HepG2 (cell line): Measurements from ENCODE around the gene ZCCHC3. TPM values are rescaled to one million over a fixed set of nuclear protein-coding genes. Genes with fewer than 3 reads are reported as not detected.

Source experiments
- ARNTL ChIP-seq: sonication (generic); formaldehyde crosslinking; IDR thresholded peaks from 2 replicates; pipeline ENCODE4 v1.4.0; 2020; ENCODE audit warnings: mild to moderate bottlenecking, missing genetic modification reagents
- BORCS8-MEF2B ChIP-seq: sonication (generic); formaldehyde crosslinking; IDR thresholded peaks from 2 replicates; pipeline ENCODE4 v1.8.0; 2022; ENCODE audit warnings: mild to moderate bottlenecking, missing genetic modification reagents
- CBX1 ChIP-seq: IDR thresholded peaks from one replicate; pipeline ENCODE4 v1.6.1; 2016; ENCODE audit warnings: antibody characterized with exemption, low read depth
- CTCF ChIP-seq: sonication (generic); formaldehyde crosslinking; IDR thresholded peaks from 2 replicates; pipeline ENCODE4 v1.5.0; 2020; ENCODE audit warnings: mild to moderate bottlenecking, missing genetic modification reagents, moderate library complexity
- DR1 ChIP-seq: sonication (generic); formaldehyde crosslinking; IDR thresholded peaks from 2 replicates; pipeline ENCODE4 v1.8.0; 2021; ENCODE audit warnings: mild to moderate bottlenecking, missing genetic modification reagents, inconsistent platforms
- ELF4 ChIP-seq: sonication (generic); formaldehyde crosslinking; IDR thresholded peaks from 2 replicates; pipeline ENCODE4 v1.5.0; 2020; ENCODE audit warnings: missing genetic modification reagents, mild to moderate bottlenecking, moderate library complexity, borderline replicate concordance
- HNF1B ChIP-seq: sonication (generic); formaldehyde crosslinking; IDR thresholded peaks from 2 replicates; pipeline ENCODE4 v1.5.1; 2020; ENCODE audit warnings: mild to moderate bottlenecking, moderate library complexity, missing genetic modification reagents
- HNF4A ChIP-seq: sonication (generic); formaldehyde crosslinking; IDR thresholded peaks from 2 replicates; pipeline ENCODE4 v1.4.0; 2020; ENCODE audit warnings: missing genetic modification reagents
- MAFK ChIP-seq, 2 experiments: IDR thresholded peaks in 1 of 2; conservative IDR thresholded peaks in 1 of 2; 2 replicates each; pipeline ENCODE4 v1.6.1; 2011; ENCODE audit warnings: improper control_type of control experiment in 2 of 2, low read length in 2 of 2
- NFYB ChIP-seq: sonication (generic); formaldehyde crosslinking; IDR thresholded peaks from 2 replicates; pipeline ENCODE4 v1.4.0; 2020; ENCODE audit warnings: missing genetic modification reagents
- PHF20 ChIP-seq: sonication (generic); formaldehyde crosslinking; IDR thresholded peaks from 2 replicates; pipeline ENCODE4 v1.5.0; 2020; ENCODE audit warnings: mild to moderate bottlenecking, missing genetic modification reagents
- RAD51 ChIP-seq: fragments of 450-650 bp; IDR thresholded peaks from 2 replicates; pipeline ENCODE4 v1.6.1; 2016; ENCODE audit warnings: borderline replicate concordance
- TCF7 ChIP-seq: sonication (generic); IDR thresholded peaks from 2 replicates; pipeline ENCODE4 v1.6.1; 2016; ENCODE audit warnings: antibody characterized with exemption, low read depth
- TP53 ChIP-seq: sonication (generic); formaldehyde crosslinking; conservative IDR thresholded peaks from 2 replicates; pipeline ENCODE4 v1.4.0; 2020; ENCODE audit warnings: missing genetic modification reagents
- ZBTB40 ChIP-seq, 2 experiments: fragments of 450-650 bp in 1 of 2; sonication (generic) in 1 of 2; formaldehyde crosslinking in 1 of 2; IDR thresholded peaks; 2 replicates each; pipeline versions ENCODE4 v1.6.1 to v1.8.0; 2016 to 2022; ENCODE audit warnings: antibody characterized with exemption in 1 of 2, mild to moderate bottlenecking in 1 of 2, missing genetic modification reagents in 1 of 2
- ZFP37 ChIP-seq: sonication (generic); formaldehyde crosslinking; IDR thresholded peaks from 2 replicates; pipeline ENCODE4 v1.4.0; 2020; ENCODE audit warnings: missing genetic modification reagents, borderline replicate concordance
- ZNF430 ChIP-seq: sonication (generic); formaldehyde crosslinking; IDR thresholded peaks from 2 replicates; pipeline ENCODE4 v1.9.0; 2021; ENCODE audit warnings: mild to moderate bottlenecking, missing genetic modification reagents
- ZNF547 ChIP-seq: sonication (generic); formaldehyde crosslinking; IDR thresholded peaks from 2 replicates; pipeline ENCODE4 v1.5.1; 2020; ENCODE audit warnings: mild to moderate bottlenecking, missing genetic modification reagents
- polyA plus RNA-seq, 8 experiments: library from polyadenylated mRNA; depleted of rRNA in 3 of 8; stranded (reverse) in 7 of 8; unstranded in 1 of 8; fragments of >200 nt; fragmentation: Illumina TruSeq in 4 of 8; extraction: Trizol in 4 of 8; gene quantifications; 2 replicates each; pipeline versions ENCODE4 v1.2.1 to v1.2.3, GENCODE V29; 2011 to 2016; ENCODE audit warnings: low read depth in 4 of 8, missing spikeins in 1 of 8, mixed read lengths in 1 of 8; ENCODE audit not compliant: insufficient read depth in 1 of 8
- total RNA-seq, 5 experiments: library from RNA; depleted of rRNA; stranded (reverse); fragments of >200 nt; fragmentation: Illumina TruSeq; extraction: Trizol; gene quantifications; 2 replicates each; pipeline ENCODE4 v1.2.3, GENCODE V29; 2016; ENCODE audit warnings: low read depth in 1 of 5

Gene ZCCHC3
- total and polyA plus RNA-seq, 2 of the 13 experiments (the other 11 are each of a cell fraction or from before 2014, with no cell fraction given): 46.6 to 63.0 TPM

GRCh38 chr20:326645-327185, 29.3 kb downstream of the ZCCHC3 start (continued):
- TF ChIP-seq ZBTB40 (IDR thresholded peaks at IDR 0.05): no peak
- 0 out of 2 replicates have a peak, but pooled peaks have one; percentile 32 for TF ChIP-seq ZBTB40 (CRISPR knock-in tag; IDR thresholded peaks at IDR 0.05)
- TF ChIP-seq TP53 (CRISPR knock-in tag): no peak
- no peak for TF ChIP-seq RAD51
- peak; percentile 15; the same call in 1 of the 2 replicates for TF ChIP-seq ZNF547 (CRISPR knock-in tag)
- no peak for TF ChIP-seq DR1 (CRISPR knock-in tag)
- TF ChIP-seq NFYB: no peak
- TF ChIP-seq ARNTL (CRISPR knock-in tag): no peak
- TF ChIP-seq ELF4 (CRISPR knock-in tag): no peak
- no peak; the same call in 1 of the 2 replicates for TF ChIP-seq CTCF (CRISPR knock-in tag)
- TF ChIP-seq HNF4A (CRISPR knock-in tag): no peak; the same call in 1 of the 2 replicates
- TF ChIP-seq BORCS8-MEF2B (CRISPR knock-in tag): no peak
- no peak for TF ChIP-seq TCF7
- no peak; the same call in 1 of the 2 replicates for TF ChIP-seq ZNF430 (CRISPR knock-in tag)
- no peak for TF ChIP-seq MAFK (conservative IDR thresholded peaks at IDR 0.05 in 1 of 2, IDR thresholded peaks at IDR 0.05 in 1 of 2; ENCODE audit: low read length in 2 of 2)
- TF ChIP-seq HNF1B (CRISPR knock-in tag): no peak
- peak; percentile 78; the same call in 1 of the 2 replicates for TF ChIP-seq ZFP37 (CRISPR knock-in tag)
- peak; percentile 53 for TF ChIP-seq CBX1
- TF ChIP-seq PHF20 (CRISPR knock-in tag): no peak; the same call in 1 of the 2 replicates
